HCT116 (cell line): ENCODE measurements around the gene LSS. TPM values are rescaled to one million over a fixed set of nuclear protein-coding genes. Genes with fewer than 3 reads are reported as not detected.

Source experiments
- ATAC-seq: fragments of 200-7000 bp; cut with Tn5 transposase; 2 replicates; pipeline ENCODE4 v1.9.1; 2020; ENCODE audit warnings: mild to moderate bottlenecking, moderate library complexity
- BruUV-seq: library from RNA; stranded (reverse); fragments of 400-500 nt; replicated peaks from 2 replicates; lab custom pipeline; 2021; lab: Mats Ljungman, UMichigan
- CTCF ChIA-PET: fragments of 300-600 bp; sonication (Branson Sonifier 250); formaldehyde crosslinking; loops from one replicate; lab custom pipeline; 2021; ENCODE audit warnings: antibody characterized with exemption; lab: Charles Lee
- POLR2A ChIA-PET: fragments of 300-600, 350-600 bp; sonication (Branson Sonifier 250); formaldehyde crosslinking; loops from one replicate; lab custom pipeline; 2021; ENCODE audit warnings: antibody characterized with exemption; lab: Charles Lee
- RAD21 ChIA-PET, 2 experiments: fragments of 300-600 bp; sonication (Branson Sonifier 250); formaldehyde crosslinking; loops; one replicate each; lab custom pipeline; 2023; ENCODE audit warnings: low total read pairs in 2 of 2; ENCODE audit not compliant: uncharacterized antibody in 2 of 2, unreplicated experiment in 2 of 2, low non-redundant PET in 1 of 2; lab: Charles Lee
- DNase-seq: peaks from one replicate; pipeline ENCODE4 v3.0.0-alpha.2; 2010; ENCODE audit warnings: low read depth, low spot score
- H2AFZ ChIP-seq: fragments of 200-600 bp; shearing (Covaris generic), sonication (generic); 2 replicates; pipeline ENCODE4 v1.6.1; 2017; ENCODE audit warnings: low read depth, mixed run types, mixed read lengths, antibody characterized with exemption, low read length; ENCODE audit not compliant: poor library complexity, severe bottlenecking
- H3K27ac ChIP-seq: 2 replicates; pipeline ENCODE4 v1.5.1; 2012; ENCODE audit warnings: low read depth, low read length
- H3K27me3 ChIP-seq: fragments of 200-600 bp; sonication (generic); 2 replicates; pipeline ENCODE4 v1.6.1; 2016; ENCODE audit warnings: mixed run types, low read length, mixed read lengths; ENCODE audit not compliant: insufficient read depth
- H3K36me3 ChIP-seq, 2 experiments: fragments of 200-500 bp in 1 of 2; fragments of 200-600 bp in 1 of 2; sonication (Bioruptor generic) in 1 of 2; sonication (generic) in 1 of 2; 2 replicates each; pipeline versions ENCODE4 v1.5.1 to v1.6.1; 2014 to 2016; ENCODE audit warnings: low read length in 2 of 2, inconsistent platforms in 1 of 2, mixed read lengths in 1 of 2, mixed run types in 1 of 2; ENCODE audit not compliant: insufficient read depth in 2 of 2, control insufficient read depth in 1 of 2
- H3K4me1 ChIP-seq, 2 experiments: fragments of 200-600 bp in 1 of 2; sonication (generic) in 1 of 2; 2 replicates each; pipeline versions ENCODE4 v1.5.1 to v1.6.1; 2012 to 2017; ENCODE audit warnings: low read length in 2 of 2, inconsistent platforms in 1 of 2, mild to moderate bottlenecking in 1 of 2, mixed read lengths in 1 of 2, mixed run types in 1 of 2, moderate library complexity in 1 of 2; ENCODE audit not compliant: insufficient read depth in 2 of 2, control insufficient read depth in 1 of 2
- H3K4me2 ChIP-seq: fragments of 200-600 bp; sonication (generic); 2 replicates; pipeline ENCODE4 v1.6.1; 2017; ENCODE audit warnings: mixed run types, low read length, mixed read lengths
- H3K4me3 ChIP-seq, 2 experiments: fragments of 200-600 bp in 1 of 2; sonication (generic) in 1 of 2; replicated peaks in 1 of 2; 2 replicates each; pipeline ENCODE4 v1.5.1; 2011 to 2016; ENCODE audit warnings: low read length in 2 of 2, control low read depth in 1 of 2, low read depth in 1 of 2, mild to moderate bottlenecking in 1 of 2, mixed read lengths in 1 of 2, mixed run types in 1 of 2
- H3K79me2 ChIP-seq: fragments of 200-600 bp; sonication (generic); 2 replicates; pipeline ENCODE4 v1.6.1; 2017; ENCODE audit warnings: mild to moderate bottlenecking, mixed run types, low read length, moderate library complexity, mixed read lengths; ENCODE audit not compliant: insufficient read depth
- H3K9ac ChIP-seq: fragments of 200-600 bp; sonication (generic); 2 replicates; pipeline ENCODE4 v1.6.1; 2016; ENCODE audit warnings: low read length, mixed read lengths
- H3K9me2 ChIP-seq: fragments of 200-600 bp; sonication (generic), shearing (Covaris generic); 2 replicates; pipeline ENCODE4 v1.6.1; 2017; ENCODE audit warnings: mixed run types, mild to moderate bottlenecking, moderate library complexity; ENCODE audit not compliant: insufficient read depth
- H3K9me3 ChIP-seq, 2 experiments: fragments of 200-500 bp in 1 of 2; fragments of 200-600 bp in 1 of 2; sonication (Bioruptor generic) in 1 of 2; sonication (generic) in 1 of 2; 2 replicates each; pipeline ENCODE4 v1.6.1; 2014 to 2017; ENCODE audit warnings: low read length in 2 of 2, mixed read lengths in 2 of 2, inconsistent platforms in 1 of 2, low read depth in 1 of 2, mild to moderate bottlenecking in 1 of 2, mixed run types in 1 of 2, moderate library complexity in 1 of 2; ENCODE audit not compliant: control insufficient read depth in 1 of 2, insufficient read depth in 1 of 2
- H4K20me1 ChIP-seq: fragments of 200-600 bp; sonication (generic), shearing (Covaris generic); 2 replicates; pipeline ENCODE4 v1.6.1; 2017; ENCODE audit warnings: mixed run types, mild to moderate bottlenecking, moderate library complexity; ENCODE audit not compliant: insufficient read depth
- EGR1 ChIP-seq: IDR thresholded peaks from 2 replicates; pipeline ENCODE4 v1.6.1; 2012; ENCODE audit warnings: low read depth
- ELF1 ChIP-seq: IDR thresholded peaks from 2 replicates; pipeline ENCODE4 v1.6.1; 2012; ENCODE audit warnings: low read depth, borderline replicate concordance
- EZH2 ChIP-seq: fragments of 200-600 bp; sonication (generic); IDR thresholded peaks from 2 replicates; pipeline ENCODE4 v1.6.1; 2017; ENCODE audit warnings: antibody characterized with exemption, mixed run types
- FOSL1 ChIP-seq: IDR thresholded peaks from 2 replicates; pipeline ENCODE4 v1.6.1; 2012; ENCODE audit warnings: low read depth
- JUND ChIP-seq: IDR thresholded peaks from 2 replicates; pipeline ENCODE4 v1.6.1; 2012
- POLR2A ChIP-seq: IDR thresholded peaks from 2 replicates; pipeline ENCODE4 v1.7.0; 2011; ENCODE audit warnings: borderline replicate concordance; ENCODE audit not compliant: insufficient read depth, insufficient read length; ENCODE audit errors: extremely low read depth
- POLR2AphosphoS5 ChIP-seq: IDR thresholded peaks from 2 replicates; pipeline ENCODE4 v1.6.1; 2011; ENCODE audit warnings: mild to moderate bottlenecking, low read depth, low read length, moderate library complexity
- RAD21 ChIP-seq: IDR thresholded peaks from 2 replicates; pipeline ENCODE4 v1.6.1; 2012; ENCODE audit warnings: low read depth, mild to moderate bottlenecking
- SIN3A ChIP-seq: IDR thresholded peaks from 2 replicates; pipeline ENCODE4 v1.6.1; 2012; ENCODE audit warnings: low read depth
- SP1 ChIP-seq: IDR thresholded peaks from 2 replicates; pipeline ENCODE4 v1.6.1; 2012; ENCODE audit warnings: low read depth
- ZNF274 ChIP-seq: fragments of 200-500 bp; sonication (Bioruptor generic); IDR thresholded peaks from 2 replicates; pipeline ENCODE4 v1.6.1; 2014; ENCODE audit warnings: mild to moderate bottlenecking, low read depth, low read length, inconsistent platforms
- intact Hi-C: fragments of 100-400 bp; cut with micrococcal nuclease; formaldehyde crosslinking; loops from 2 replicates; pipeline ENCODE4 v1.10.0; 2022
- total RNA-seq: library from RNA; stranded (reverse); gene quantifications from one replicate; pipeline ENCODE4 v1.2.1, GENCODE V29; 2021; ENCODE audit not compliant: unreplicated experiment
- TF ChIP-seq, protein P1 (sequence below): IDR thresholded peaks from 2 replicates; pipeline ENCODE4 v1.6.1; 2012; ENCODE audit warnings: low read depth
- TF ChIP-seq, protein P2 (sequence below), 3 experiments: fragments of 200-600 bp in 1 of 3; sonication (generic) in 1 of 3; IDR thresholded peaks in 2 of 3; conservative IDR thresholded peaks in 1 of 3; 2 replicates each; pipeline ENCODE4 v1.5.1; 2012 to 2017; ENCODE audit warnings: low read depth in 2 of 3, low read length in 2 of 3, antibody characterized with exemption in 1 of 3, borderline replicate concordance in 1 of 3, control low read depth in 1 of 3, mild to moderate bottlenecking in 1 of 3, mixed read lengths in 1 of 3, mixed run types in 1 of 3, moderate library complexity in 1 of 3; ENCODE audit not compliant: insufficient read depth in 1 of 3

Gene LSS
- total RNA-seq, 1 experiment from 2014 or later, result 44.7 TPM

DNA sequence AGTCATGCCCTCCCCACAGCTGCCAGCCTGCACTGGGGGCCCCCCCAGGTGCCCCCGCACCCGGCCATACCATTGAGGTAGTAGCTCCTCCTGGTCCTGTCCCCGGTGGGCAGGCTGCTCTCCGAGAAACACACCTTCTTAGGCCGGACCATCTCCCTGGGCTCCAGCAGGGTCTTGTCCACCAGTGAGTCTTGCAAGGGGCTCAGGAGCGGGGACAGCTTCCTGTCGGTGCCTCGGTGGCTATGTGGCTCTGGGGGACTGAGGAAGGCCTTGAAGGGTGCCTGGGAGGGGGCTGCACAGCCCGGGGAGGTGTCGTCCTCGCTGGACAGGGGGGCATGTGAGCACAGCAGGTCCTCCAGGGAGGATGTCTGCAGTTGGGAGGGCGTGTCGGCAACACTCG, 60.3 kb downstream of the LSS start:
- H3K4me1 ChIP-seq, result no peaks in the 10 kb centered on the region
- no peak overlapping the region for H3K9ac ChIP-seq
- ATAC-seq, result no peak
- no peak overlapping the region for H3K4me3 ChIP-seq
- no peaks in the 10 kb centered on the region for H3K79me2 ChIP-seq
- TF ChIP-seq RAD21, result no peak
- TF ChIP-seq ELF1, result no peak
- no peak for TF ChIP-seq ZNF274
- no peak for TF ChIP-seq FOSL1
- TF ChIP-seq SP1, result no peak
- TF ChIP-seq, protein P1, sequence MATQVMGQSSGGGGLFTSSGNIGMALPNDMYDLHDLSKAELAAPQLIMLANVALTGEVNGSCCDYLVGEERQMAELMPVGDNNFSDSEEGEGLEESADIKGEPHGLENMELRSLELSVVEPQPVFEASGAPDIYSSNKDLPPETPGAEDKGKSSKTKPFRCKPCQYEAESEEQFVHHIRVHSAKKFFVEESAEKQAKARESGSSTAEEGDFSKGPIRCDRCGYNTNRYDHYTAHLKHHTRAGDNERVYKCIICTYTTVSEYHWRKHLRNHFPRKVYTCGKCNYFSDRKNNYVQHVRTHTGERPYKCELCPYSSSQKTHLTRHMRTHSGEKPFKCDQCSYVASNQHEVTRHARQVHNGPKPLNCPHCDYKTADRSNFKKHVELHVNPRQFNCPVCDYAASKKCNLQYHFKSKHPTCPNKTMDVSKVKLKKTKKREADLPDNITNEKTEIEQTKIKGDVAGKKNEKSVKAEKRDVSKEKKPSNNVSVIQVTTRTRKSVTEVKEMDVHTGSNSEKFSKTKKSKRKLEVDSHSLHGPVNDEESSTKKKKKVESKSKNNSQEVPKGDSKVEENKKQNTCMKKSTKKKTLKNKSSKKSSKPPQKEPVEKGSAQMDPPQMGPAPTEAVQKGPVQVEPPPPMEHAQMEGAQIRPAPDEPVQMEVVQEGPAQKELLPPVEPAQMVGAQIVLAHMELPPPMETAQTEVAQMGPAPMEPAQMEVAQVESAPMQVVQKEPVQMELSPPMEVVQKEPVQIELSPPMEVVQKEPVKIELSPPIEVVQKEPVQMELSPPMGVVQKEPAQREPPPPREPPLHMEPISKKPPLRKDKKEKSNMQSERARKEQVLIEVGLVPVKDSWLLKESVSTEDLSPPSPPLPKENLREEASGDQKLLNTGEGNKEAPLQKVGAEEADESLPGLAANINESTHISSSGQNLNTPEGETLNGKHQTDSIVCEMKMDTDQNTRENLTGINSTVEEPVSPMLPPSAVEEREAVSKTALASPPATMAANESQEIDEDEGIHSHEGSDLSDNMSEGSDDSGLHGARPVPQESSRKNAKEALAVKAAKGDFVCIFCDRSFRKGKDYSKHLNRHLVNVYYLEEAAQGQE, result no peak
- TF ChIP-seq SIN3A, result no peak
- TF ChIP-seq JUND, result no peak
- TF ChIP-seq, protein P2, sequence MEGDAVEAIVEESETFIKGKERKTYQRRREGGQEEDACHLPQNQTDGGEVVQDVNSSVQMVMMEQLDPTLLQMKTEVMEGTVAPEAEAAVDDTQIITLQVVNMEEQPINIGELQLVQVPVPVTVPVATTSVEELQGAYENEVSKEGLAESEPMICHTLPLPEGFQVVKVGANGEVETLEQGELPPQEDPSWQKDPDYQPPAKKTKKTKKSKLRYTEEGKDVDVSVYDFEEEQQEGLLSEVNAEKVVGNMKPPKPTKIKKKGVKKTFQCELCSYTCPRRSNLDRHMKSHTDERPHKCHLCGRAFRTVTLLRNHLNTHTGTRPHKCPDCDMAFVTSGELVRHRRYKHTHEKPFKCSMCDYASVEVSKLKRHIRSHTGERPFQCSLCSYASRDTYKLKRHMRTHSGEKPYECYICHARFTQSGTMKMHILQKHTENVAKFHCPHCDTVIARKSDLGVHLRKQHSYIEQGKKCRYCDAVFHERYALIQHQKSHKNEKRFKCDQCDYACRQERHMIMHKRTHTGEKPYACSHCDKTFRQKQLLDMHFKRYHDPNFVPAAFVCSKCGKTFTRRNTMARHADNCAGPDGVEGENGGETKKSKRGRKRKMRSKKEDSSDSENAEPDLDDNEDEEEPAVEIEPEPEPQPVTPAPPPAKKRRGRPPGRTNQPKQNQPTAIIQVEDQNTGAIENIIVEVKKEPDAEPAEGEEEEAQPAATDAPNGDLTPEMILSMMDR (IDR thresholded peaks at IDR 0.05 in 2 of 3, conservative IDR thresholded peaks at IDR 0.05 in 1 of 3; ENCODE audit: borderline replicate concordance in 1 of 3, insufficient read depth in 1 of 3, low read depth in 2 of 3, low read length in 2 of 3), result no peak
- TF ChIP-seq EZH2, result no peak
- TF ChIP-seq POLR2A, result no peak
- no peak for TF ChIP-seq POLR2AphosphoS5
- TF ChIP-seq EGR1, result no peak
- H3K36me3 ChIP-seq, result no peaks in the 10 kb centered on the region
- no peak overlapping the region for H3K27ac ChIP-seq
- RAD21 ChIA-PET, result no interaction called here
- no peaks in the 10 kb centered on the region for H3K9me3 ChIP-seq
- peaks cover 19% of the 10 kb centered on the region; the same call in 1 of the 2 replicates for H3K27me3 ChIP-seq
- H4K20me1 ChIP-seq, result no peaks in the 10 kb centered on the region
- no peaks in the 10 kb centered on the region for H3K9me2 ChIP-seq
- CTCF ChIA-PET, result no interaction called here
- BruUV-seq, result no TSS peak
- POLR2A ChIA-PET, result no interaction called here
- H3K4me2 ChIP-seq, result no peak overlapping the region
- DNase-seq, result no peak
- no peak overlapping the region for H2AFZ ChIP-seq
- intact Hi-C loops, result no loop called here
